ENCODE measurements around the gene SPA17. TPM values are rescaled to one million over a fixed set of nuclear protein-coding genes. Genes with fewer than 3 reads are reported as not detected.

The SPA17 gene
- total RNA-seq = 1 to 10 TPM; 3.8 to 4.3 TPM

DNA sequence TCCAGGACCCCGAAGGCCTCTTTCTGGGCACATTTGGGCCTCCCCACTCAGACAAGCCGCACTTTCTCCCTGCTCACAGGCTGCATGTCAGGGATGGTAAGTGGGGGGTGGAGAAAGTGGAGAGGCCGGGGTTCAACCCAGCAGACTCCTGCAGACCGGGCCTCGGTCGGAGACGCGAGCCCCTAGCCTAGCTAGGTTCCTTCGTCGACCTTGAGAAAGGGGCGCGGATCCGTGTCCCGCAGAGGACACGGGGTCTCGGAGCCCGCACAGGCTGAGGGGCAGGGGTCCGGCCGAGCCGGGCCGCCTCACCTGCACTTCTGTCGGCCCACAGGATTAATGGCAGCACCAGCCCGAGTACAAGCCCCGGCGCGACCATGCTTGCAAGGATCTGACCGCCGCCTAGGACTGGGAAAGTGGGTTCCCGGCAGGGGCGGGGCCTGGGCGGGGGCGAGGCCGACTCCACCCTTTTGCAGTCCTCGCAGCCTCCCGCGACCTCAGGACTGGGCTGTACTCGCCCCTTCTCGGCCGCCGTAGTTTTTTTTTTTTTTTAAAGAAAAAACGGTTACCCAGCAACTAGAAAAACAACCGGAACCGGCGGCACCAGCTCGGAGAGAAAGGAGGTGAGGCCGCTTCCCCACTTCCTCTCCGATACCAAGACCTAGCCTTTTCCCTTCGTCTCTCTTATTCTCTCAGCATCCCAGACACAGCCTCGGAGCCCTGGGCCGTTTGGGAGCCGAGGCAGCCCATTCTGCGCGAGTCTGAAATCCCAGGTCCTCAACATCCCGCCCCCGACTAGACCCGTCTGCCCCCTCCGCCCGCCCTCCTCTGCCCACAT is at the start of gene SPA17, which contains the start of gene SIAE:
Gene SPA17, plus strand, starts transcription at position 572 of the 835 bp plus-strand sequence. CDS start 1,361 bp downstream, outside the sequence.
Gene SIAE, minus strand, starts transcription at position 407 of the 835 bp plus-strand sequence. Its CDS starts 31 bp downstream, at position 376.
- POLR2A ChIA-PET = interaction anchor here (0.5 to 1.4 kb wide), 6 partner anchors 51 to 126 kb away, joined by 3 to 4 read pairs (median 3); partner anchors contain the start of genes ESAM, MSANTD2, PANX3 and TBRG1
- CTCF ChIA-PET = interaction anchor here (0.7 to 1.3 kb wide), 6 partner anchors 55 to 203 kb away, joined by 3 to 8 read pairs (median 4); no protein-coding TSS in a partner anchor

DNA sequence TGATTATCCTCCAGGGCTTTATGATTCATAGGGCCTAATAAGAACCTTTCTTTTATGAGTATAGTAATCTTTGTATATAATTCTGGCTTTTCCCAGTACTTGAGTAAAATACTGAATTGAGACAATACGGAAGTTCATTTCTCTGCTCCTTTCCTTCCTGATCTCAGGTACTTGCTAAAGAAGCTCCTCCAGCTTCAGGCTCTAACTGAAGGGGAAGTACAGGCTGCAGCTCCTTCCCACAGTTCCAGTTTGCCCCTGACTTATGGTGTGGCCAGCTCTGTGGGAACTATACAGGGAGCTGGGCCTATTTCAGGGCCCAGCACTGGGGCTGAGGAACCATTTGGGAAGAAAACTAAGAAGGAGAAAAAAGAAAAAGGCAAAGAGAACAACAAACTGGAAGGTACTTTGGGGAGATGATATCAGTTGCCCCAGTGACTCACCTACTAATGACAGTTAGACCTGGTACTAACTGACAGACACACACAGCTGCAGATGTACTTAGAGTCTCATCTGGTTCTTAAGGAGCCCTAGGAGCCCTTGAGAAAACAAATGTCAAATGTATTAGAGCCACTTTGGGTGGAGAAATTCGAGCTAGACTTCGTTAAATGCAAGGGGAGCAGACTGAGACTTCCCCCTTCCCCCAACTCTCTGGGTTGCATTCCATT is 48.1 kb upstream of the SPA17 start:
- POLR2A ChIA-PET = no interaction called here
- CTCF ChIA-PET = interaction anchor here (0.6 kb wide), 1 partner anchor 1045 kb away, joined by 4 read pairs; no protein-coding TSS in a partner anchor

DNA sequence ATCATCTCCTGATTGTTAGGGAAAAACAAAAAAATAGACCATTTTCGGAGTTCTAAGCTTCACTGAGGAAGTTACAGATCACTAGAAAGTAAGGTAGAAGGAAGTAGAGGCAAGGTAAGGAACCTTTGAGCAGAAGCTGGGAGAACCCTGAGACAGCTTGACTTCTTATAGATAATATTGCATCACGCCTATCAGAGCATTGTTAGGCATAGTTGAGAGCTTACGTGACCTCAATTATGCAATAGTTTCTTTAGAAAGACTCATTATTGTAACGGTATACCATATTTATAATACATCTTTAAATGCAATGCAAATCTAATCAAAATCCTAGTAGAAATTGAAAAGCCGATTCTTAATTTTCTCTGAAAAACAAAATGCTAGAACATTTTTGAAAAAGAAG is 46.2 kb upstream of the SPA17 start:
- ChIA-PET CTCF (no interaction called here), POLR2A (no interaction called here)

- POLR2A ChIA-PET = no interaction called here
Measured at GRCh38 chr11:124629961-124630360, 43.7 kb upstream of the SPA17 start.

GRCh38 chr11:124633355-124633754 is 40.3 kb upstream of the SPA17 start:
- CTCF ChIA-PET = interaction anchor here (0.9 kb wide), 1 partner anchor 11 kb away, joined by 5 read pairs; no protein-coding TSS in a partner anchor
- POLR2A ChIA-PET = no interaction called here

More at GRCh38 chr11:124629961-124630360, 43.7 kb upstream of the SPA17 start:
- CTCF ChIA-PET = interaction anchor here (0.7 to 1.6 kb wide), 2 partner anchors 133 to 207 kb away, joined by 3 to 5 read pairs; no protein-coding TSS in a partner anchor

DNA sequence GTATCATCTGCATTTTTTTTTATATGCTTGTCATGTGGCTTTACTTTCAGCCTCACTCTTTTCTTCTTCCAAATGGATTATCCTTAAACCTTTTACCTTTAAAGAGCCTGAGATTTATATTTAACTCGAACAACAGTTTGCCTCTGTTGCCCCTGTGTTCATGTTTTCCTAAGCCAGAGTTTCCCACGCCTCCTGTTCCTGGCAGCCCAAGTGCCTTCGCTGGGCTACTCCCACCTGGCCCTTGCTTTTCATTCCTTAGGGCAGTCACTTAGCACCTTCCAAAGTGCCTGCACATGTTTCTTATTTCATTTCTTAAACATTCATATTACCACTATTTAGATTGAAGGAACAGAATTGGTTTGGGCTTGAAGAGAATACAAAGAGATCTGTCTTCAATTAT is 37.8 kb upstream of the SPA17 start:
- POLR2A ChIA-PET = no interaction called here
- CTCF ChIA-PET = no interaction called here

- CTCF ChIA-PET = no interaction called here
- POLR2A ChIA-PET = no interaction called here
Measured at GRCh38 chr11:124638500-124638899, 35.2 kb upstream of the SPA17 start.

DNA sequence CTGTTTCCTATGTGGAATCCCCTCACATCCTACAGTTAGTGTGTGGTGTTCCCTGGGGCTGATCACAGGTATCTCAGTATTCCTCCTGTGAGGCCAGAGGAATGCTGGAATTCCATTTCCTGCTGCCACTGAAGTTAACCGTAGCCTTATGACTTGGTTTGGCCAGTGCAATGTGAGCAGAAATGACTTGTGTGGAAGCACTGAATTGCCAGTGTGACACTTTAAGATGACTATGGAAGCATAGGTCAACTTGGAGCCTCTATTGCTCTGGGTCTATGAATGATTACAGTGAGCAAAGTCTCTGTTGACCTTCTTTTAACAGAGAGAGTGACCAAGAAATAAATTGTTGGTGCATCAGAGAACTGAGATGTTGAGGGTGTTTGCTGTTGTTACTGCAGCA is 34.5 kb upstream of the SPA17 start:
- CTCF ChIA-PET = no interaction called here
- POLR2A ChIA-PET = no interaction called here

GRCh38 chr11:124640666-124641065 is 33.0 kb upstream of the SPA17 start:
- POLR2A ChIA-PET = no interaction called here
- CTCF ChIA-PET = no interaction called here

DNA sequence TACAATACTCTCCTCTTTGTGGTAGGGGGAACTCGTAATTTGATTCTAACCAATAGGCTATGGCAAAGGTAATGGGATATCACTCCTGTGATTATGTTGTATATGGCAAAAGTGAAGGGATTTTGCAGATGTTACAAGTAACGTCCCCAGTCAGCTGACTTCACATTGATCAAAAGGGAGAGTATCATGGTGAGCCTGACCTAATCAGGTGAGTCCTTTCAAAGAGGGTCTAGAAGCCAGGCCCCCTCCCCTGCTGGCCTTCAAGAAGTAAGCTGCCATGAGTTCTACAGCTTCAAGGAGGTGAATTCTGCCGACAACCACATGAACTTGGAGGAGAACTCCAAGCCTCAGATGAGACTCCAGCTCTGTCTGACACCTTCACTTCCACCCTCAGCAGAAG is 31.1 kb upstream of the SPA17 start:
- POLR2A ChIA-PET = no interaction called here

DNA sequence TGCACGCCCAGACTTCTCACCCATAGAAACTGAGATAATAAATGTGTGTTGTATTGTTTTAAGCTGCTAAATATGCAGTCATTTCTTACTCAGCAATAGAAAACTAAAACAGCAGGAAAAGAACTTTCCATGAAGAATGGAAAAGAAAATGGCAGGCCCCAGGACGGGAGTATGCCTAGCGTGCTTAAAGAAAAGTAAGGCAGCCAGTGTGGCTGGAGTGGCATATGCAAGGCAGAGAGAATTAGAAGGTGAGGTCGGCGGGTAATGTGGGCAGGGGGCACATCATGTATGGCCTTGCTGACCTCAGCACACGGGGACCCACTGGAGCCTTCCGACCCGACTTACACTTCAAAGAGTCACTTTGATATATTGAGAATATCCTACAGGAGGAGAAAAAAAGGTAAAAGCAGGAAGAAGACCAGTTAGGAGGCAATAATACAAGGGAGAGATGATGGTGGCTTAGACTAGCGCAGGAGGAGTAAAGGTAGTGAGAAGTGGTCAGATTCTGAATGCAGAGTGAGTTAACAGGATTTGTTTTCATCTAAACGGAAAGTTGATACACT is 30.6 kb upstream of the SPA17 start:
- POLR2A ChIA-PET = no interaction called here
- CTCF ChIA-PET = no interaction called here

More for the DNA sequence above, 31.1 kb upstream of the SPA17 start:
- CTCF ChIA-PET = no interaction called here

DNA sequence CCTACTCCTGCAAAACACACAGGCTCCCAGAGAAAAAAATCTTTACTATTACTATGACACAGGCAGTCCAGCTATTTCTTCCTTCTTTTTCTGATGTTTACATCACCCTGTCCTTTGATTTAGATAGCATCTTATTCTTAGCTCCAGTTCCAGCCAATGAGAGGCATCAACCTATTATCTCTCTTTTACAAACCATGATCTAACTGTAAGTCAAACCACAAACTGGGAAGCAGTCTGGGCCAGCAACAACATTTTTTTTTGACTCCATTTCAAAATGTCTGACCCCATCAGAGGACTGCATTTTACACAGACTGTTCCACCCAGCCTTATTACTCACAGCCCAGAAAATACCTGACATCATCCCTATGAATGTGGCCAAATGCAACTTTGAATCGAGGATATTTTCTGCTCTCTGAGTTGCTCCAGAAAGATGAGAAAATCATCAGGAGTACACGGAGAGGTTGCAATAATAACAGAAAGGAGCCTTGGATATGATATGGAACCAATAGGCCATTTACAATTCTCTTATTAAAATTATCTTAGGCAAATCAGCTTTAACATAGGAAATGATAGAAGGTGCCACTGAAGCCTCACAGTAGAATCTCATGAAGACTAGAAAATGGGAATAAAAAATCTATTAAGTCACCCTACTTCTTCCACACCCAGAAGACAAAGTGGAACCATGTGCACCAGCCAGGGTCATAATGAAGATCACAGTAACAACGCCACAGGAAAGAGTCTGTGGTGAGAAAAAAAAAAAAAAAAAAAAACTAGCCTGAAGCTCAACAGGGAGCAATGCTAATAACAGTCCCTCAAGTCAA is 29.9 kb upstream of the SPA17 start:
- POLR2A ChIA-PET = no interaction called here

GRCh38 chr11:124644426-124645280 is 29.1 kb upstream of the SPA17 start:
- POLR2A ChIA-PET = no interaction called here
- CTCF ChIA-PET = interaction anchor here (0.6 to 1.3 kb wide), 7 partner anchors 11 to 118 kb away, joined by 3 to 5 read pairs (median 4); partner anchors contain the start of gene TBRG1

More for the DNA sequence above, 29.9 kb upstream of the SPA17 start:
- CTCF ChIA-PET = interaction anchor here (0.6 to 1.3 kb wide), 7 partner anchors 10 to 119 kb away, joined by 3 to 5 read pairs (median 4); partner anchors contain the start of gene TBRG1

GRCh38 chr11:124646148-124646547 is 27.6 kb upstream of the SPA17 start:
- CTCF ChIA-PET = no interaction called here
- POLR2A ChIA-PET = no interaction called here

GRCh38 chr11:124648610-124649009 is 25.1 kb upstream of the SPA17 start:
- ChIA-PET CTCF (no interaction called here), POLR2A (interaction anchor here (0.6 kb wide), 1 partner anchor 9 kb away, joined by 4 read pairs; no protein-coding TSS in a partner anchor)

DNA sequence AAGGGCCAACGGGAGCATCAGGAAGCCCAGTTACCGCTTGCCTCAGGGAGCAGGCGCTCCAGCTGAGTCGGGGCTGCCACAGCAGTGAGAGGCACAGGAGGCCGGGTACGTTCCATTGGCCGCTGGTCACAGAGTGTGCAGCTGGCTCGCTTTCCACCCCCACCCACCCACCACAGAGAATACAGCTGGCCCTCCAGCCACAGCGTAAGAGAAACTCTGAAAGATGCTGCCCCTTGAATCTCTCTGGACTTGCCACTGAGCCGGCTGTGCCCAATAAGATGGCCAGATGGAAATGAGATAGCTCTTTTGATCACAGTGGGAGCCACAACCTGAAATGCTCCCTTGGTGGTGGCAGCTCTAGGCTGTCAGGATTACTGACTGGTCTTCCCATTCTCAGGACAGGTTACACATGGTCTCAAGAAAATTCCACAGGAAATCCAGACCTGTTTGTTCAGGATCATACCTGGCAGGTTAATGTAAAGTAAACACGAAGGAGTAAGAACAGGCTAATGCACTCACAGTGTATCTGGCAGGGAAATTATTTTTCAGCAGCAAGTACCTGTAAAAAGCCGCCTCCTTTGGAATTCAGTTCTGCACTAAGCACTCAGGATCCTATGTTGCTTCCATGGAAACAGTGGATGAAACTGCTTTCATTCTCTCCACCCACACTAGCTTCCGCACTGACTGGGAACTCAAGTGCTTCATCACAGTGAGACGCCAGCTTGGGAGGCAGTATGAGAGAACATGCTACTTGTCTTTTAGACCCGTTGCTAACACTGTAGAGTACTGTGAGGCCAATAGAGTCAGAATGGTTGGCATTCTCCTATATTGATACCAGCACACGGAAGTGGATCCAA is 16.7 kb upstream of the SPA17 start:
- ChIA-PET POLR2A (no interaction called here), CTCF (no interaction called here)

DNA sequence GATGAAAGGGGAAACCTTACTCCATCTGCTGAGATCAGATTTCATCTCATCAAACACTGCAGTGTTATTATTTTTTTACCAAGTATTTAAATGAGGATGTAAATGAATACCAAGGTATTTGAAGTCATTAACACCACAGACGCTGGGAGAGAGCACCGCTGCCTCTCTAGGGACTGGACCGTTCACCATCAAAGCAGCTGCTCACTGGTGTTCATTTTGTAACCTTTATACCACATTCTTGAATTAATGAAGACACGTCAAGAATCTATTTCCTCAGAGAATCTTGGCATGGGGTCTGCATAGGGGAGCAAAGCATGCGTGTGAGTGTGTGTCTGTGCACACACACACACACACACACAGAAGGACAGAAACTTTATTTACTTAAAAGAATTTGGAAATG is 15.8 kb upstream of the SPA17 start:
- ChIA-PET CTCF (no interaction called here), POLR2A (no interaction called here)

DNA sequence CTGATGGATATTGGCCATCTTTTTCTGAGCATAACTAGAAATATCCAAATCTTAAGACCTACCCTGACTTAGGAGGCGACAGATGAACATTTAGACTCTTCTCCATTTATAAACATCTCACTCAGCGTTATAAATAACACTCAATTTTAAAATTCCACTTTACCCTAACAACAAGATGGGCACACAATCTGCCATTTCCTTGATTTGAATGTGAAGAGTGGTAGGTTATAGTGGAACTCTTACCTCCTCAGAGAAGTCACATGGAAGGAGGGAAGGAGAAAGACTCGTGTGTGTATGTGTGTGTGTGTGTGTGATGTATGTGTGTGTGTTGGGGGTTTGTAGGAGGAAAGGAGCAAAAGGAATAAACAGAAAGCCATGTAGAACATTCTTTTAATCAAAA is 15.2 kb upstream of the SPA17 start:
- POLR2A ChIA-PET = no interaction called here
- CTCF ChIA-PET = no interaction called here
